ENCODE results near the gene PRR12. TPM values are rescaled to one million over a fixed set of nuclear protein-coding genes. Genes with fewer than 3 reads are reported as not detected.

PRR12 gene
- total RNA-seq, 1 donor from 2014 or later, result 42.1 TPM

GRCh38 chr19:49564616-49565045 is 26.4 kb upstream of the PRR12 start:
- no peaks in the 10 kb centered on the region for H3K9me3 Mint-ChIP-seq
- POLR2A ChIA-PET, result interaction anchor here (0.6 kb wide), 1 partner anchor 268 kb away, joined by 3 read pairs; no protein-coding TSS in a partner anchor
- intact Hi-C loops (cut with micrococcal nuclease), result no loop called here
- H3K4me1 Mint-ChIP-seq, result peaks cover 54% of the 10 kb centered on the region
- no peak for TF ChIP-seq CTCF (IDR thresholded peaks at IDR 0.05)
- no peak for ATAC-seq (ENCODE audit: low read depth)
- CTCF ChIA-PET, result interaction anchor here (1.5 kb wide), 1 partner anchor 18 kb away, joined by 6 read pairs; no protein-coding TSS in a partner anchor
- peaks cover 17% of the 10 kb centered on the region for H3K36me3 Mint-ChIP-seq (ENCODE audit: low read depth)
- no peak overlapping the region for H3K4me3 Mint-ChIP-seq
- H3K27me3 Mint-ChIP-seq, result no peaks in the 10 kb centered on the region
- DNase-seq, result no peak
- no peak overlapping the region for H3K27ac Mint-ChIP-seq

- TF ChIP-seq CTCF (IDR thresholded peaks at IDR 0.05), result no peak
- DNase-seq, result no peak
- POLR2A ChIA-PET, result interaction anchor here (0.6 kb wide), 1 partner anchor 269 kb away, joined by 3 read pairs; no protein-coding TSS in a partner anchor
- CTCF ChIA-PET, result interaction anchor here (1.1 to 1.5 kb wide), 2 partner anchors 8 to 18 kb away, joined by 3 to 6 read pairs; no protein-coding TSS in a partner anchor
- H3K4me3 Mint-ChIP-seq, result no peak overlapping the region
- no peaks in the 10 kb centered on the region for H3K27me3 Mint-ChIP-seq
- intact Hi-C loops (cut with micrococcal nuclease), result no loop called here
- H3K4me1 Mint-ChIP-seq, result peaks cover 54% of the 10 kb centered on the region
- no peaks in the 10 kb centered on the region for H3K9me3 Mint-ChIP-seq
- H3K36me3 Mint-ChIP-seq (ENCODE audit: low read depth), result peaks cover 11% of the 10 kb centered on the region
- no peak for ATAC-seq (ENCODE audit: low read depth)
- no peak overlapping the region for H3K27ac Mint-ChIP-seq
Measured at GRCh38 chr19:49565261-49565660, 25.7 kb upstream of the PRR12 start.

- no peak overlapping the region for H3K27ac Mint-ChIP-seq
- no peak for ATAC-seq (ENCODE audit: low read depth)
- H3K4me3 Mint-ChIP-seq, result no peak overlapping the region
- no peak for TF ChIP-seq CTCF (IDR thresholded peaks at IDR 0.05)
- H3K27me3 Mint-ChIP-seq, result no peaks in the 10 kb centered on the region
- H3K36me3 Mint-ChIP-seq (ENCODE audit: low read depth), result peaks cover 11% of the 10 kb centered on the region
- H3K9me3 Mint-ChIP-seq, result no peaks in the 10 kb centered on the region
- POLR2A ChIA-PET, result interaction anchor here (0.6 to 1.1 kb wide), 3 partner anchors 57 to 369 kb away, joined by 3 to 4 read pairs (median 4); partner anchors contain the start of gene RPL13A
- peaks cover 51% of the 10 kb centered on the region for H3K4me1 Mint-ChIP-seq
- no peak for DNase-seq
- intact Hi-C loops (cut with micrococcal nuclease), result no loop called here
- CTCF ChIA-PET, result interaction anchor here (0.6 to 1.1 kb wide), 2 partner anchors 9 to 20 kb away, joined by 3 read pairs; no protein-coding TSS in a partner anchor
Measured at GRCh38 chr19:49566302-49566701, 24.7 kb upstream of the PRR12 start.

- no peak for DNase-seq
- Mint-ChIP-seq H3K9me3 (no peaks in the 10 kb centered on the region), H3K4me1 (peaks cover 45% of the 10 kb centered on the region), H3K27me3 (no peaks in the 10 kb centered on the region), H3K36me3 (ENCODE audit: low read depth) (peaks cover 9% of the 10 kb centered on the region), H3K4me3 (no peak overlapping the region), H3K27ac (peak overlapping the region; percentile 79)
- peak; percentile 38 for ATAC-seq (ENCODE audit: low read depth)
- intact Hi-C loops (cut with micrococcal nuclease), result no loop called here
- CTCF ChIA-PET, result interaction anchor here (1.2 to 4.1 kb wide), 2 partner anchors 21 to 109 kb away, joined by 6 to 25 read pairs; partner anchors contain the start of gene PRMT1
- TF ChIP-seq CTCF (IDR thresholded peaks at IDR 0.05), result no peak
- POLR2A ChIA-PET, result no interaction called here
Measured at GRCh38 chr19:49567861-49568441, 23.0 kb upstream of the PRR12 start.

- ChIA-PET CTCF (interaction anchor here (0.7 to 4.1 kb wide), 21 partner anchors 10 to 345 kb away, joined by 3 to 25 read pairs (median 5); partner anchors contain the start of genes FLT3LG, NOSIP, PRMT1 and PRR12), POLR2A (interaction anchor here (0.6 to 1.8 kb wide), 6 partner anchors 10 to 359 kb away, joined by 3 to 9 read pairs (median 4); partner anchors contain the start of genes ATF5, FCGRT, NOSIP and NUP62)
- peak; percentile 93 for ATAC-seq (ENCODE audit: low read depth)
- Mint-ChIP-seq H3K4me1 (peaks cover 30% of the 10 kb centered on the region), H3K36me3 (ENCODE audit: low read depth) (peaks cover 26% of the 10 kb centered on the region), H3K27me3 (no peaks in the 10 kb centered on the region), H3K9me3 (no peaks in the 10 kb centered on the region), H3K4me3 (peak overlapping the region; percentile 41), H3K27ac (peak overlapping the region; percentile 53)
- DNase-seq, result no peak
- peak; percentile 98 for TF ChIP-seq CTCF (IDR thresholded peaks at IDR 0.05)
- intact Hi-C loops (cut with micrococcal nuclease), result loop anchor here (1.0 to 10.0 kb wide), 7 partner anchors 23 to 475 kb away; partner anchors contain the start of gene FLT3LG
Measured at GRCh38 chr19:49570138-49570856, 20.7 kb upstream of the PRR12 start.

All from activated B cell treated with CpG ODN at 0.5 μM for 24 hours (primary cell).